ENCODE measurements around the gene TNNI3K.

TNNI3K gene

GRCh38 chr1:74571891-74572290 lies 336.7 kb downstream of the TNNI3K start:
- Histone ChIP-seq H3K27ac (ENCODE audit: low read depth, low read length) (no peak overlapping the region), H3K27me3 (ENCODE audit: control insufficient read depth in 5 of 5, insufficient read depth in 4 of 5, low read length in 5 of 5) (peaks cover 0 to 3% (median 0%) of the 10 kb centered on the region in 5 donors), H3K36me3 (ENCODE audit: control insufficient read depth in 5 of 5, insufficient read depth in 5 of 5, low read length in 5 of 5) (no peaks in the 10 kb centered on the region), H3K4me3 (ENCODE audit: low read depth in 1 of 5, low read length in 5 of 5) (no peak overlapping the region), H3K9me3 (ENCODE audit: control insufficient read depth in 5 of 5, low read length in 5 of 5) (no peaks in the 10 kb centered on the region), H3K9ac (ENCODE audit: low read length in 5 of 5) (no peak overlapping the region), H3K4me1 (ENCODE audit: control insufficient read depth in 5 of 5, insufficient read depth in 5 of 5, low read length in 5 of 5) (peaks cover 0 to 9% (median 0%) of the 10 kb centered on the region in 5 donors)

GRCh38 chr1:74578101-74578500 lies 342.9 kb downstream of the TNNI3K start:
- H3K4me1 ChIP-seq (ENCODE audit: control insufficient read depth in 5 of 5, insufficient read depth in 5 of 5, low read length in 5 of 5) = no peaks in the 10 kb centered on the region
- no peaks in the 10 kb centered on the region for H3K36me3 ChIP-seq (ENCODE audit: control insufficient read depth in 5 of 5, insufficient read depth in 5 of 5, low read length in 5 of 5)
- no peaks in the 10 kb centered on the region for H3K27me3 ChIP-seq (ENCODE audit: control insufficient read depth in 5 of 5, insufficient read depth in 4 of 5, low read length in 5 of 5)
- no peak overlapping the region for H3K9ac ChIP-seq (ENCODE audit: low read length in 5 of 5)
- no peak overlapping the region for H3K27ac ChIP-seq (ENCODE audit: low read depth, low read length)
- H3K4me3 ChIP-seq (ENCODE audit: low read depth in 1 of 5, low read length in 5 of 5) = no peak overlapping the region
- H3K9me3 ChIP-seq (ENCODE audit: control insufficient read depth in 5 of 5, low read length in 5 of 5) = no peaks in the 10 kb centered on the region

GRCh38 chr1:74579425-74579824 lies 344.2 kb downstream of the TNNI3K start:
- Histone ChIP-seq H3K27me3 (ENCODE audit: control insufficient read depth in 5 of 5, insufficient read depth in 4 of 5, low read length in 5 of 5) (no peaks in the 10 kb centered on the region), H3K9ac (ENCODE audit: low read length in 5 of 5) (no peak overlapping the region), H3K9me3 (ENCODE audit: control insufficient read depth in 5 of 5, low read length in 5 of 5) (no peaks in the 10 kb centered on the region), H3K4me3 (ENCODE audit: low read depth in 1 of 5, low read length in 5 of 5) (no peak overlapping the region), H3K36me3 (ENCODE audit: control insufficient read depth in 5 of 5, insufficient read depth in 5 of 5, low read length in 5 of 5) (no peaks in the 10 kb centered on the region), H3K27ac (ENCODE audit: low read depth, low read length) (no peak overlapping the region), H3K4me1 (ENCODE audit: control insufficient read depth in 5 of 5, insufficient read depth in 5 of 5, low read length in 5 of 5) (no peaks in the 10 kb centered on the region)

GRCh38 chr1:74583397-74583796 lies 348.2 kb downstream of the TNNI3K start:
- H3K4me3 ChIP-seq (ENCODE audit: low read depth in 1 of 5, low read length in 5 of 5) = no peak overlapping the region

GRCh38 chr1:74584185-74584584 lies 349.0 kb downstream of the TNNI3K start:
- Histone ChIP-seq H3K27ac (ENCODE audit: low read depth, low read length) (no peak overlapping the region), H3K4me1 (ENCODE audit: control insufficient read depth in 5 of 5, insufficient read depth in 5 of 5, low read length in 5 of 5) (no peaks in the 10 kb centered on the region), H3K4me3 (ENCODE audit: low read depth in 1 of 5, low read length in 5 of 5) (no peak overlapping the region), H3K9ac (ENCODE audit: low read length in 5 of 5) (no peak overlapping the region), H3K27me3 (ENCODE audit: control insufficient read depth in 5 of 5, insufficient read depth in 4 of 5, low read length in 5 of 5) (no peaks in the 10 kb centered on the region), H3K36me3 (ENCODE audit: control insufficient read depth in 5 of 5, insufficient read depth in 5 of 5, low read length in 5 of 5) (no peaks in the 10 kb centered on the region), H3K9me3 (ENCODE audit: control insufficient read depth in 5 of 5, low read length in 5 of 5) (no peaks in the 10 kb centered on the region)

More at GRCh38 chr1:74583397-74583796, 348.2 kb downstream of the TNNI3K start:
- Histone ChIP-seq H3K4me1 (ENCODE audit: control insufficient read depth in 5 of 5, insufficient read depth in 5 of 5, low read length in 5 of 5) (no peaks in the 10 kb centered on the region), H3K36me3 (ENCODE audit: control insufficient read depth in 5 of 5, insufficient read depth in 5 of 5, low read length in 5 of 5) (no peaks in the 10 kb centered on the region), H3K9ac (ENCODE audit: low read length in 5 of 5) (no peak overlapping the region), H3K9me3 (ENCODE audit: control insufficient read depth in 5 of 5, low read length in 5 of 5) (no peaks in the 10 kb centered on the region), H3K27me3 (ENCODE audit: control insufficient read depth in 5 of 5, insufficient read depth in 4 of 5, low read length in 5 of 5) (no peaks in the 10 kb centered on the region), H3K27ac (ENCODE audit: low read depth, low read length) (no peak overlapping the region)

- H3K4me3 ChIP-seq (ENCODE audit: low read depth in 1 of 5, low read length in 5 of 5) = no peak overlapping the region
- no peak overlapping the region for H3K27ac ChIP-seq (ENCODE audit: low read depth, low read length)
- no peaks in the 10 kb centered on the region for H3K9me3 ChIP-seq (ENCODE audit: control insufficient read depth in 5 of 5, low read length in 5 of 5)
- H3K9ac ChIP-seq (ENCODE audit: low read length in 5 of 5) = no peak overlapping the region
- no peaks in the 10 kb centered on the region for H3K4me1 ChIP-seq (ENCODE audit: control insufficient read depth in 5 of 5, insufficient read depth in 5 of 5, low read length in 5 of 5)
- H3K27me3 ChIP-seq (ENCODE audit: control insufficient read depth in 5 of 5, insufficient read depth in 4 of 5, low read length in 5 of 5) = no peaks in the 10 kb centered on the region
- H3K36me3 ChIP-seq (ENCODE audit: control insufficient read depth in 5 of 5, insufficient read depth in 5 of 5, low read length in 5 of 5) = no peaks in the 10 kb centered on the region
Observed at GRCh38 chr1:74586253-74586897, 351.2 kb downstream of the TNNI3K start.

- Histone ChIP-seq H3K4me1 (ENCODE audit: control insufficient read depth in 5 of 5, insufficient read depth in 5 of 5, low read length in 5 of 5) (no peaks in the 10 kb centered on the region), H3K4me3 (ENCODE audit: low read depth in 1 of 5, low read length in 5 of 5) (no peak overlapping the region), H3K9me3 (ENCODE audit: control insufficient read depth in 5 of 5, low read length in 5 of 5) (no peaks in the 10 kb centered on the region), H3K27ac (ENCODE audit: low read depth, low read length) (no peak overlapping the region), H3K9ac (ENCODE audit: low read length in 5 of 5) (no peak overlapping the region), H3K36me3 (ENCODE audit: control insufficient read depth in 5 of 5, insufficient read depth in 5 of 5, low read length in 5 of 5) (no peaks in the 10 kb centered on the region), H3K27me3 (ENCODE audit: control insufficient read depth in 5 of 5, insufficient read depth in 4 of 5, low read length in 5 of 5) (no peaks in the 10 kb centered on the region)
Observed at GRCh38 chr1:74587888-74588287, 352.7 kb downstream of the TNNI3K start.

GRCh38 chr1:74590288-74590687 lies 355.1 kb downstream of the TNNI3K start:
- H3K36me3 ChIP-seq (ENCODE audit: control insufficient read depth in 5 of 5, insufficient read depth in 5 of 5, low read length in 5 of 5) = no peaks in the 10 kb centered on the region
- H3K9ac ChIP-seq (ENCODE audit: low read length in 5 of 5) = no peak overlapping the region
- H3K4me1 ChIP-seq (ENCODE audit: control insufficient read depth in 5 of 5, insufficient read depth in 5 of 5, low read length in 5 of 5) = no peaks in the 10 kb centered on the region

GRCh38 chr1:74591949-74592348 lies 356.8 kb downstream of the TNNI3K start:
- no peaks in the 10 kb centered on the region for H3K36me3 ChIP-seq (ENCODE audit: control insufficient read depth in 5 of 5, insufficient read depth in 5 of 5, low read length in 5 of 5)
- no peaks in the 10 kb centered on the region for H3K27me3 ChIP-seq (ENCODE audit: control insufficient read depth in 5 of 5, insufficient read depth in 4 of 5, low read length in 5 of 5)
- no peak overlapping the region for H3K4me3 ChIP-seq (ENCODE audit: low read depth in 1 of 5, low read length in 5 of 5)
- no peaks in the 10 kb centered on the region for H3K9me3 ChIP-seq (ENCODE audit: control insufficient read depth in 5 of 5, low read length in 5 of 5)
- H3K4me1 ChIP-seq (ENCODE audit: control insufficient read depth in 5 of 5, insufficient read depth in 5 of 5, low read length in 5 of 5) = no peaks in the 10 kb centered on the region
- no peak overlapping the region for H3K9ac ChIP-seq (ENCODE audit: low read length in 5 of 5)
- no peak overlapping the region for H3K27ac ChIP-seq (ENCODE audit: low read depth, low read length)

More at GRCh38 chr1:74590288-74590687, 355.1 kb downstream of the TNNI3K start:
- Histone ChIP-seq H3K27ac (ENCODE audit: low read depth, low read length) (no peak overlapping the region), H3K4me3 (ENCODE audit: low read depth in 1 of 5, low read length in 5 of 5) (no peak overlapping the region), H3K9me3 (ENCODE audit: control insufficient read depth in 5 of 5, low read length in 5 of 5) (no peaks in the 10 kb centered on the region), H3K27me3 (ENCODE audit: control insufficient read depth in 5 of 5, insufficient read depth in 4 of 5, low read length in 5 of 5) (no peaks in the 10 kb centered on the region)

- Histone ChIP-seq H3K36me3 (ENCODE audit: control insufficient read depth in 5 of 5, insufficient read depth in 5 of 5, low read length in 5 of 5) (no peaks in the 10 kb centered on the region), H3K4me3 (ENCODE audit: low read depth in 1 of 5, low read length in 5 of 5) (no peak overlapping the region), H3K9ac (ENCODE audit: low read length in 5 of 5) (no peak overlapping the region), H3K4me1 (ENCODE audit: control insufficient read depth in 5 of 5, insufficient read depth in 5 of 5, low read length in 5 of 5) (no peaks in the 10 kb centered on the region), H3K27ac (ENCODE audit: low read depth, low read length) (no peak overlapping the region), H3K27me3 (ENCODE audit: control insufficient read depth in 5 of 5, insufficient read depth in 4 of 5, low read length in 5 of 5) (no peaks in the 10 kb centered on the region), H3K9me3 (ENCODE audit: control insufficient read depth in 5 of 5, low read length in 5 of 5) (no peaks in the 10 kb centered on the region)
Observed at GRCh38 chr1:74592580-74593355, 357.6 kb downstream of the TNNI3K start.

All from subcutaneous abdominal adipose tissue (tissue), 5 donors.